GM10248 (cell line): ENCODE measurements around the gene TIGD6.

Source experiments
- CTCF ChIA-PET: fragments of 300-600 bp; sonication (Branson Sonifier 250); formaldehyde crosslinking; extraction: SDS; loops from one replicate; lab custom pipeline; 2021; ENCODE audit warnings: antibody characterized with exemption; lab: Yijun Ruan, JAX
- POLR2A ChIA-PET: fragments of 350-650 bp; sonication (Branson Sonifier 250); formaldehyde crosslinking; extraction: SDS; loops from one replicate; lab custom pipeline; 2020; ENCODE audit warnings: antibody characterized with exemption; lab: Yijun Ruan, JAX
- DNase-seq: peaks from one replicate; pipeline ENCODE4 v3.0.0; 2012; ENCODE audit errors: extremely low spot score
- TF ChIP-seq, protein P1 (sequence below): IDR thresholded peaks from 2 replicates; pipeline ENCODE4 v1.5.1; 2012; ENCODE audit warnings: mild to moderate bottlenecking, low read depth; ENCODE audit errors: extremely low read depth, missing control alignments, control extremely low read depth

The TIGD6 gene

DNA sequence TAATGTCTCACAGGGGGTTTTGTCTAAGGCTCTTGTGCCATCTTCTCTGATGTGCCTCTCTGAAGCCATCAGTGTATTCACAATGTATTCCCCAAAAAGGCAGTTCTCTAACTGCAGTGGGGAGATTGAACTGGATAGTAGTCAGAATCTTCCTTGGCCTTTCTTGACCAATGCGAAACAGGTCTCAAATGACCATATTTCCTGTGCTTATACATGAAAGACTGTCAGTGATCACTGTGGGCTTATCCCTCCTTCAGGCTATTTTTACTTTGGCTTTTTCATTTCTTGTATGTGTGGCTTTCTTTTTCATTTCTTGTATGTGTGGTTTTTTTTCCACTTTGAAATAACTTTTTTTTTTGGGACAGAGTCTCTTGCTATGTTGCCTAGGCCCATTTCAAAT, 19.8 kb upstream of the TIGD6 start:
- no peak for DNase-seq
- ChIA-PET CTCF (interaction anchor here (0.7 to 2.7 kb wide), 8 partner anchors 10 to 168 kb away, joined by 3 to 16 read pairs (median 4); partner anchors contain the start of gene SLC26A2), POLR2A (interaction anchor here (0.7 kb wide), 1 partner anchor 376 kb away, joined by 3 read pairs; no protein-coding TSS in a partner anchor)
- TF ChIP-seq, protein P1, sequence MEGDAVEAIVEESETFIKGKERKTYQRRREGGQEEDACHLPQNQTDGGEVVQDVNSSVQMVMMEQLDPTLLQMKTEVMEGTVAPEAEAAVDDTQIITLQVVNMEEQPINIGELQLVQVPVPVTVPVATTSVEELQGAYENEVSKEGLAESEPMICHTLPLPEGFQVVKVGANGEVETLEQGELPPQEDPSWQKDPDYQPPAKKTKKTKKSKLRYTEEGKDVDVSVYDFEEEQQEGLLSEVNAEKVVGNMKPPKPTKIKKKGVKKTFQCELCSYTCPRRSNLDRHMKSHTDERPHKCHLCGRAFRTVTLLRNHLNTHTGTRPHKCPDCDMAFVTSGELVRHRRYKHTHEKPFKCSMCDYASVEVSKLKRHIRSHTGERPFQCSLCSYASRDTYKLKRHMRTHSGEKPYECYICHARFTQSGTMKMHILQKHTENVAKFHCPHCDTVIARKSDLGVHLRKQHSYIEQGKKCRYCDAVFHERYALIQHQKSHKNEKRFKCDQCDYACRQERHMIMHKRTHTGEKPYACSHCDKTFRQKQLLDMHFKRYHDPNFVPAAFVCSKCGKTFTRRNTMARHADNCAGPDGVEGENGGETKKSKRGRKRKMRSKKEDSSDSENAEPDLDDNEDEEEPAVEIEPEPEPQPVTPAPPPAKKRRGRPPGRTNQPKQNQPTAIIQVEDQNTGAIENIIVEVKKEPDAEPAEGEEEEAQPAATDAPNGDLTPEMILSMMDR = no peak

DNA sequence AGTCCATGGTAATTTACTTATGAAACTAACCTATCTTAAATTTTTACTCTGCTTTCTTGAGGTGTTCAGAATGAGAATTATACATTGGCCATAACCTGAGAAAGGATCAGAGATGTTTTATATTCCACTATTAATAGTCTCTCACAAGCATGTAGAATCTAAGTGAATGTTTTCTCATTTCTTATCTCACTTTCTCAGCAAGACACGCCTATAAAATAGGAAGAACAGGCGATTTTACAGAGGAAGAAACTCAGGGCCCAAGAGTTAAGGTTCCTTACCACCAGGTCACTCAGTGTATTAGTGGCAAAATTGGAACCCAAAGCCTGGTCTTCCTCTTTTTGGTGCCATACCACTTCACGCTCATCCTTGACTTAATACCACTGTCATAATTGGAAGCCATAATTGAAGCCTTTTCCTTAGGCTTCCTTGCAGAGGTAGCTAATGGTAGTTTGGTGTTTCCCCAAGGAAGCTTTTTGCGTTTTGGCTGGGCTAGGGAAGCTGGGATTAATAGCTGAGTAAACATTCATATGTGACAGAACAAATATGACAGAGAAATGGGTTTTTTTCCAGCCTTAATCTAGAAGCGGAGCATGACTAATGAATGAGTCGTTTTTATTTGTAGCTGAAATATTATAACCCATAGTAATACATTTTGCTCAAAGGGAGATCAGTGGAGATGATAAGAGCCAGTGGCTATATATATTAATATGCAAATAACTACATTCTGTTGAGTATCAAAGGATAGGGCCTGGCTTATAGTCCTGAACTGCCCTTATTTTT, 17.0 kb upstream of the TIGD6 start:
- CTCF ChIA-PET = interaction anchor here (0.7 to 2.1 kb wide), 9 partner anchors 8 to 70 kb away, joined by 3 to 7 read pairs (median 4); no protein-coding TSS in a partner anchor
- POLR2A ChIA-PET = interaction anchor here (0.6 kb wide), 1 partner anchor 347 kb away, joined by 5 read pairs; no protein-coding TSS in a partner anchor
- TF ChIP-seq, protein P1 = no peak
- DNase-seq = no peak

GRCh38 chr5:150016537-150016936, 16.1 kb upstream of the TIGD6 start:
- DNase-seq = no peak
- TF ChIP-seq, protein P1 = no peak
- CTCF ChIA-PET = interaction anchor here (1.2 to 2.1 kb wide), 5 partner anchors 9 to 58 kb away, joined by 3 to 7 read pairs (median 5); no protein-coding TSS in a partner anchor
- POLR2A ChIA-PET = no interaction called here

DNA sequence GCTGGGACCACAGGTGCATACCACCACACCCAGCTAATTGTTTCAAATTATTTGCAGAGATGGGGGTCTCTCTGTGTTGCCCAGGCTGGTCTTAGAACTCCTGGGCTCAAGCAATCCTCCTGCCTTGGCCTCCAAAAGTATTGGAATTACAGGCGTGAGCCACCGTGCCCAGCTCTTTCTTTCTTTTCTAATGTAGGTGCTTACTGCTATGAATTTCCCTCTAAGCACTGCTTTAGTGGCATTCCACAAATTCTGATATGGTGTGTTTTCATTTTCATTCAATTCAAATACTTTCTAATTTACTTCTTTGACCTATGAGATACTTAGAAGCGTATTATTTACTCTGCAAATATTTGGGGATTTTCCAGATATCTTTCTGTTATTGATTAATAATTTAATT, 15.0 kb upstream of the TIGD6 start:
- ChIA-PET POLR2A (no interaction called here), CTCF (interaction anchor here (0.8 to 2.2 kb wide), 4 partner anchors 9 to 56 kb away, joined by 3 to 7 read pairs (median 4); no protein-coding TSS in a partner anchor)

GRCh38 chr5:150014456-150014855, 14.0 kb upstream of the TIGD6 start:
- CTCF ChIA-PET = interaction anchor here (0.8 to 2.2 kb wide), 2 partner anchors 9 to 23 kb away, joined by 3 to 7 read pairs; no protein-coding TSS in a partner anchor
- TF ChIP-seq, protein P1 = no peak
- POLR2A ChIA-PET = no interaction called here
- DNase-seq = no peak

More for the DNA sequence above, 15.0 kb upstream of the TIGD6 start:
- TF ChIP-seq, protein P1 = no peak
- DNase-seq = no peak

- ChIA-PET POLR2A (no interaction called here), CTCF (interaction anchor here (2.2 kb wide), 1 partner anchor 23 kb away, joined by 7 read pairs; no protein-coding TSS in a partner anchor)
- DNase-seq = no peak
- TF ChIP-seq, protein P1 = no peak
Observed at GRCh38 chr5:150013931-150014330, 13.5 kb upstream of the TIGD6 start.
